Measurements from ENCODE around the gene FRK. TPM values are rescaled to one million over a fixed set of nuclear protein-coding genes. Genes with fewer than 3 reads are reported as not detected.
A peak's percentile ranks its signal among the peaks of the same experiment; 100 is the strongest.

The FRK gene
- total and polyA plus RNA-seq, 2 experiments from 2014 or later: 2.7 to 16.9 TPM

GRCh38 chr6:116019428-116019827, 41.3 kb downstream of the FRK start:
- Histone ChIP-seq H3K4me3 (no peak overlapping the region), H2AFZ (no peak overlapping the region), H3K4me2 (no peak overlapping the region), H3K27me3 (no peaks in the 10 kb centered on the region), H3K9me2 (replicated peaks; ENCODE audit: insufficient read depth) (no peaks in the 10 kb centered on the region), H3K79me2 (peaks cover 57% of the 10 kb centered on the region), H3K36me3 (replicated peaks; ENCODE audit: insufficient read depth, low read depth) (no peaks in the 10 kb centered on the region), H3K4me1 (ENCODE audit: insufficient read depth) (peaks cover 43% of the 10 kb centered on the region), H4K20me1 (ENCODE audit: insufficient read depth, poor library complexity, severe bottlenecking) (no peaks in the 10 kb centered on the region), H3K27ac (no peak overlapping the region), H3K9me3 (ENCODE audit: low read depth) (no peaks in the 10 kb centered on the region)
- 85% methylated on average over 2 of the region's 2 CpGs for WGBS (ENCODE audit: low lambda C conversion rate, missing lambda C conversion rate)
- TF ChIP-seq EZH2 (IDR thresholded peaks at IDR 0.05; ENCODE audit: borderline replicate concordance) (no peak), EZH2phosphoT487 (IDR thresholded peaks at IDR 0.05; ENCODE audit: low read depth, severe bottlenecking, unreplicated experiment) (no peak)
- TF ChIP-seq, protein P1, sequence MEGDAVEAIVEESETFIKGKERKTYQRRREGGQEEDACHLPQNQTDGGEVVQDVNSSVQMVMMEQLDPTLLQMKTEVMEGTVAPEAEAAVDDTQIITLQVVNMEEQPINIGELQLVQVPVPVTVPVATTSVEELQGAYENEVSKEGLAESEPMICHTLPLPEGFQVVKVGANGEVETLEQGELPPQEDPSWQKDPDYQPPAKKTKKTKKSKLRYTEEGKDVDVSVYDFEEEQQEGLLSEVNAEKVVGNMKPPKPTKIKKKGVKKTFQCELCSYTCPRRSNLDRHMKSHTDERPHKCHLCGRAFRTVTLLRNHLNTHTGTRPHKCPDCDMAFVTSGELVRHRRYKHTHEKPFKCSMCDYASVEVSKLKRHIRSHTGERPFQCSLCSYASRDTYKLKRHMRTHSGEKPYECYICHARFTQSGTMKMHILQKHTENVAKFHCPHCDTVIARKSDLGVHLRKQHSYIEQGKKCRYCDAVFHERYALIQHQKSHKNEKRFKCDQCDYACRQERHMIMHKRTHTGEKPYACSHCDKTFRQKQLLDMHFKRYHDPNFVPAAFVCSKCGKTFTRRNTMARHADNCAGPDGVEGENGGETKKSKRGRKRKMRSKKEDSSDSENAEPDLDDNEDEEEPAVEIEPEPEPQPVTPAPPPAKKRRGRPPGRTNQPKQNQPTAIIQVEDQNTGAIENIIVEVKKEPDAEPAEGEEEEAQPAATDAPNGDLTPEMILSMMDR (IDR thresholded peaks at IDR 0.05; ENCODE audit: poor library complexity): no peak
- DNase-seq (ENCODE audit: low spot score): no peak

DNA sequence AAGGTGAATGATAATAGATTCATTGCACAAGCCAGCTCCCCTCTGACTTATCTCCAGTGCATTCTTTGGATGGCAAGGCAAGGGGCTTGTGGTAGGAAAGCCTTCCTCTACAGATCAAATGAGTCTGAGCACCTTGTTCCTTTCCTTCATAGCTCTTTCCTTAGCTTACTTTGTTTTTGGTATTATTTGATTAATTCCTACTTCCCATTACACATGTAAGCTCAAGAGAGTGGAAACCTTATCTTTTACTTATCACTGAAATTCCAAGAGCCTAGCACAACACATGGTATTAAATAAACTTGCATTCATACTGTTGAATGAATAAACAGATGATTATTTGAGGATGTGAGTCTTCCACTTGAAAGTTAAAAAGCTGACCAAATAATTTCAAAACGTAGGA, 41.7 kb downstream of the FRK start:
- peaks cover 61% of the 10 kb centered on the region for H3K79me2 ChIP-seq
- no peak overlapping the region for H3K27ac ChIP-seq
- TF ChIP-seq, protein P1 (IDR thresholded peaks at IDR 0.05; ENCODE audit: poor library complexity): no peak
- WGBS (ENCODE audit: low lambda C conversion rate, missing lambda C conversion rate): 41% methylated on average over 1 of the region's 1 CpG
- H4K20me1 ChIP-seq (ENCODE audit: insufficient read depth, poor library complexity, severe bottlenecking): no peaks in the 10 kb centered on the region
- no peaks in the 10 kb centered on the region for H3K27me3 ChIP-seq
- H3K4me3 ChIP-seq: no peak overlapping the region
- H3K9me3 ChIP-seq (ENCODE audit: low read depth): no peaks in the 10 kb centered on the region
- H3K4me1 ChIP-seq (ENCODE audit: insufficient read depth): peaks cover 44% of the 10 kb centered on the region
- no peaks in the 10 kb centered on the region for H3K36me3 ChIP-seq (replicated peaks; ENCODE audit: insufficient read depth, low read depth)
- H2AFZ ChIP-seq: no peak overlapping the region
- peak overlapping the region; percentile 1 for H3K4me2 ChIP-seq
- DNase-seq (ENCODE audit: low spot score): no peak
- H3K9me2 ChIP-seq (replicated peaks; ENCODE audit: insufficient read depth): no peaks in the 10 kb centered on the region

DNA sequence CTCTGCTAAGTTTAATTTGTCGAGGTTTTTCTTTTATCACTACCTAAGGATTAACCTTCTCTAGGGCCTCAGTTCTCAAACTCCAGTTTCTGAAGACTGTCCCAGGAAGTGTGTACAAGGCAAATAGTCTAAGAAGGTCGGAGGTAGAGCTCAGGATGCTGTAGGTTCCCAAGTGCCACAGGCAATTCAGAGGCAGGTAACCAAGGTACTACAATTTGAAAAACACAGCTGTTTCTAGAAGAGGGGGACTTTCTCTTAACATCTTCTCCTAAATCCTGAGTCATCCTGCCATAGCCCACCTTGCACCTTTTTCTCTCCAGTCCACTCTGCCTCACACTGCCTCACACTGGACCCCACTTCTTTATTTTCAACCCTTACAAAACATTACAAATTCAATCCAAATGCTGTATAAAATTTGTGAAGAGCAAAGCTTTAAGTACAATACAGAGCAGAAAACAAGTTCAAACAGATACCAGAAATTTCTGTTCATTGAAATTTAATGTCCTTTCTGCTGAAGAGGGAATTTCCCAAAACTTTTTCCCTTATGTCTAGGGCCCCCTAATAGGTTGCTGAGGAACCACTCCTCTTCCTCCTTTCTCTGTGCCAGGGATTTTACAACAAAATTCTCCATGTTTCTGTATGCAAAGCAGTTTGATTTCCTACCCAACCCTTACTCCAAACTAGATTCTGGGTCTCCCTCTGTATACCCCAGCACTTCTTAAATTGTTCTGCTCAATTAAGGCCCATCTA, 43.0 kb downstream of the FRK start:
- no peak for TF ChIP-seq EZH2 (IDR thresholded peaks at IDR 0.05; ENCODE audit: borderline replicate concordance)
- TF ChIP-seq EZH2phosphoT487 (IDR thresholded peaks at IDR 0.05; ENCODE audit: low read depth, severe bottlenecking, unreplicated experiment): no peak
- TF ChIP-seq, protein P1 (IDR thresholded peaks at IDR 0.05; ENCODE audit: poor library complexity): no peak
- no peak for DNase-seq (ENCODE audit: low spot score)
- Histone ChIP-seq H3K9me3 (ENCODE audit: low read depth) (no peaks in the 10 kb centered on the region), H3K27ac (peak overlapping the region; percentile 62), H3K79me2 (peaks cover 56% of the 10 kb centered on the region), H3K4me2 (peak overlapping the region; percentile 65), H3K27me3 (no peaks in the 10 kb centered on the region), H4K20me1 (ENCODE audit: insufficient read depth, poor library complexity, severe bottlenecking) (no peaks in the 10 kb centered on the region), H2AFZ (no peak overlapping the region), H3K36me3 (replicated peaks; ENCODE audit: insufficient read depth, low read depth) (no peaks in the 10 kb centered on the region), H3K4me3 (no peak overlapping the region), H3K9me2 (replicated peaks; ENCODE audit: insufficient read depth) (no peaks in the 10 kb centered on the region), H3K4me1 (ENCODE audit: insufficient read depth) (peaks cover 56% of the 10 kb centered on the region)
- WGBS (ENCODE audit: low lambda C conversion rate, missing lambda C conversion rate): 24% methylated on average over 2 of the region's 2 CpGs
